Thoracic aorta (tissue), 2 donors: ENCODE measurements around the gene LDLRAD1. TPM values are rescaled to one million over a fixed set of nuclear protein-coding genes. Genes with fewer than 3 reads are reported as not detected.
"Not testable (repeated sequence)": the region's sequence is repeated elsewhere in the genome, so short reads cannot be mapped to it uniquely, and the experiment has no call there.

Experiments used
- ATAC-seq: fragments of 150-250 bp; one replicate; pipeline ENCODE4 v1.8.0; 2017; ENCODE audit warnings: low read depth; ENCODE audit not compliant: insufficient number of reproducible peaks, low FRiP score
- DNase-seq: peaks from one replicate; pipeline ENCODE4 v3.0.0-alpha.2; 2020; ENCODE audit warnings: low spot score
- H3K27ac ChIP-seq, 2 donors: fragments of 200-600 bp; sonication (generic); 1 replicate in 1 of 2; 2 replicates in 1 of 2; pipeline ENCODE4 v1.5.1; 2016; ENCODE audit warnings: mild to moderate bottlenecking in 2 of 2, moderate library complexity in 2 of 2
- H3K27me3 ChIP-seq: fragments of 200-600 bp; sonication (generic); replicated peaks from 2 replicates; pipeline ENCODE4 v1.6.0; 2016; ENCODE audit warnings: mild to moderate bottlenecking; ENCODE audit not compliant: insufficient read depth
- H3K36me3 ChIP-seq: fragments of 200-600 bp; sonication (generic); one replicate; pipeline ENCODE4 v1.5.1; 2016
- H3K4me1 ChIP-seq, 2 donors: fragments of 200-600 bp; sonication (generic); 1 replicate in 1 of 2; 2 replicates in 1 of 2; pipeline versions ENCODE4 v1.5.1 to v1.6.0; 2016; ENCODE audit warnings: low read depth in 2 of 2, mild to moderate bottlenecking in 1 of 2; ENCODE audit not compliant: control insufficient read depth in 1 of 2
- H3K4me3 ChIP-seq: fragments of 200-600 bp; sonication (generic); 2 replicates; pipeline ENCODE4 v1.5.1; 2016; ENCODE audit warnings: mild to moderate bottlenecking
- H3K9me3 ChIP-seq: fragments of 200-600 bp; sonication (generic); 2 replicates; pipeline ENCODE4 v1.5.1; 2016
- CTCF ChIP-seq: fragments of 200-600 bp; sonication (generic); IDR thresholded peaks from one replicate; pipeline ENCODE4 v1.5.1; 2019; ENCODE audit warnings: antibody characterized with exemption
- total RNA-seq, 2 donors: library from RNA; depleted of rRNA; stranded (reverse); fragments of >200 nt; gene quantifications; one replicate each; pipeline versions ENCODE4 v1.1.0 to v1.2.3, GENCODE V29; 2016

The LDLRAD1 gene
- total RNA-seq, 2 donors from 2014 or later: not detected

DNA sequence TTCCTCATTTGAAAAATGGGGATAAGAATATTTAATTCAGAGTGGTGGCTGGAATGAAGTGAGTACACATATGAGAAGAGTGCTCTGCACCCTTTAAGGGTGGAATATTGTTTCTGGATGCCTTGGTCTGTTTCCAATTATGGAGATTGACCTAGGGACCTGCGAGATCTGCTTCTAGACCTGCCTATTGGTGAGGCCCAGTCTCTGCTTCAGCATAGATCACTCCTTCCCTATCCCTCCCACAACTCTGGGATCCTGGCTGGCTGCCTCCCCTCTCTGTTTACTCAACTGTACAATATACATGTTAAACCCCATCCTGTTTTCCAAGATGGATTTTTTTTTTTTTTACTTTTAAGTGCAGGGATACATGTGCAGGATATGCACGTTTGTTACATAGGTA, 6.4 kb upstream of the LDLRAD1 start:
- no peak overlapping the region for H3K27ac ChIP-seq
- no peak for DNase-seq
- TF ChIP-seq CTCF: no peak
- no peaks in the 10 kb centered on the region for H3K27me3 ChIP-seq
- H3K9me3 ChIP-seq: no peaks in the 10 kb centered on the region
- no peak overlapping the region for H3K4me3 ChIP-seq
- peaks cover 2% of the 10 kb centered on the region for H3K36me3 ChIP-seq
- ATAC-seq: no peak
- no peaks in the 10 kb centered on the region for H3K4me1 ChIP-seq

- not testable (repeated sequence) for H3K4me1 ChIP-seq
Observed at GRCh38 chr1:54019562-54020176, 1.7 kb upstream of the LDLRAD1 start.

GRCh38 chr1:54018635-54019034, 649 bp upstream of the LDLRAD1 start:
- no peaks in the 10 kb centered on the region for H3K4me1 ChIP-seq
- no peak for TF ChIP-seq CTCF
- ATAC-seq (no peak), DNase-seq (no peak)
- no peak overlapping the region for H3K27ac ChIP-seq
- H3K27me3 ChIP-seq: no peaks in the 10 kb centered on the region
- H3K36me3 ChIP-seq: no peaks in the 10 kb centered on the region
- no peak overlapping the region for H3K4me3 ChIP-seq
- no peaks in the 10 kb centered on the region for H3K9me3 ChIP-seq

More at GRCh38 chr1:54019562-54020176, 1.7 kb upstream of the LDLRAD1 start:
- H3K9me3 ChIP-seq, DNase-seq, H3K27me3 ChIP-seq, ATAC-seq, H3K36me3 ChIP-seq, H3K27ac ChIP-seq, H3K4me3 ChIP-seq: not testable (repeated sequence)

DNA sequence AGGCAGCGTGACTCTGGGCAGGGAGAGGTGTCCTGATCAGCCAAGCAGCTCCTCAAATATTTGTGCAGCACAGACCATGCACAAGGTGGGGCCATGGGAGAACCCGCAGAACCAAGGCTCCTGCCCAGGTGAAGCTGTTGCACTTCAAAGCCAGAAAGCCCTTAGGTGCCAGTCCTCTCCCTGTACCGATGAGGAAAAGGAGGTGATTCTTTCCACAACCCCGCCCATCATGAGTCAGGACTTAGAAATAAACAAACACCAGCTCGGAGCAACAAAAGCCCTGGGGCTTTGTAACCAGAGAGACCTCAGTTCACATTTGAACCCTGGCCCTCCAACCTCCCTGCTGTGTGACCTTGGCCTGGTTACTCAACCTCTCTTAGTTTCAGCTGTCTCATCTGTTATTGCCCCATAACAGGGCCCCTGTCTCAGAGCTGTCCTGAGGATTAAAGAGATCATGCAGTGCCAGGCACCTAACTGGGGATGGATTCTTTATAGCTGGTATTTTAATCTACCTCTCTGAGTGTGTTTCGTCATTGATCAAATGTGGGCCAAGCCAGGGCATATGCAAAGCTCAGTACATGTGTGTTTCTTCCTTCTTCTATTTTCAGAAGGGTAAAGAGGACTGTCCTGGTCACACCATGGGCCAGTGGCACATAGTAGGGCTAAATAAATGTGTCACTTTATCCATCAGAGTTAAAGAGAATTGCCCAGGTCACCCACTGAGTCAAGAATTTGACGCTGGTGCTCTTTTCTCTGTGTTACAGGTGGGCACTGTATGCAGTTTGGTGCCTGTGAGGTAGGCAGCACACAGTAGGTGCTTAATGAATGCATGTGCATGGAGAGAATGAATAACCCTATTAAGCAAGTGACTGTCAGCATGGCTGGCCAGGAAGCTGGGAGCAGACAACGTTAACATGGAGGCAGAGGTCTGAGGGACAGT, 1.4 kb downstream of the LDLRAD1 start:
- Histone ChIP-seq H3K36me3 (no peaks in the 10 kb centered on the region), H3K27me3 (no peaks in the 10 kb centered on the region), H3K4me3 (no peak overlapping the region), H3K27ac (no peak overlapping the region), H3K9me3 (no peaks in the 10 kb centered on the region), H3K4me1 (no peaks in the 10 kb centered on the region)
- DNase-seq (no peak), ATAC-seq (no peak)
- no peak for TF ChIP-seq CTCF

DNA sequence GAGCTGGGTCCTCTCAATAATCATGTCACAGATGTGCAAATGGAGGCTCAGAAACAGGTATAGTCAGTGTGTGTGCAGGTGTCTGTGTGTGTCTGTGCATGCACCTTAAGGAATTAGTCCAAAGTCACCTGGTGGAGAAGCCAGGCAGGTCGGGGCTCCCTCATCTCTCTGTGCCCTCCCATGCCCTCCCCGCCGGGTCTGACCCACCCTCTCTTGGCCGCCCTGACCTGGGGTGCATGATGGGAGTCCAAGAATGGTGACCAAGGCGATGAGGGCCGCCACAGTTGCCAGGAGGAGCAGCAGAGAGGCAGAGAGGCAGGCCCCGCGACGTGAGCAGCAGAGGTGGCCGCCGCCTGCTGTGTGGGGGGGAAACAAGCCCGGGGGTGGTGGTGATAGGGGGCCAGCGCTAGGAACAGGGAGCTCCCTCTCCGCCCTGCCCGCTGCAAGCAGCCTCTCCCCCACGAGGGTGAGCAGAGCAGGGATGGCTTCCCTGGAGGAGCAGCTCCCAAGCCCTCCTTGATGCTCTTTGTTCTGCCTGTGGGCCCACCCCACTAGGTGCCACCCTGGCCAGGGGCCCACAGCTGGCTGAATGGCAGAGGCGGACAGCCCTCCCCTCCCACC, 3.9 kb downstream of the LDLRAD1 start:
- Histone ChIP-seq H3K9me3 (no peaks in the 10 kb centered on the region), H3K4me3 (no peak overlapping the region), H3K4me1 (no peaks in the 10 kb centered on the region), H3K27me3 (no peaks in the 10 kb centered on the region), H3K27ac (no peak overlapping the region), H3K36me3 (no peaks in the 10 kb centered on the region)
- no peak for TF ChIP-seq CTCF
- ATAC-seq (no peak), DNase-seq (no peak)
